ENCODE measurements around the gene CAPZB.

DNA sequence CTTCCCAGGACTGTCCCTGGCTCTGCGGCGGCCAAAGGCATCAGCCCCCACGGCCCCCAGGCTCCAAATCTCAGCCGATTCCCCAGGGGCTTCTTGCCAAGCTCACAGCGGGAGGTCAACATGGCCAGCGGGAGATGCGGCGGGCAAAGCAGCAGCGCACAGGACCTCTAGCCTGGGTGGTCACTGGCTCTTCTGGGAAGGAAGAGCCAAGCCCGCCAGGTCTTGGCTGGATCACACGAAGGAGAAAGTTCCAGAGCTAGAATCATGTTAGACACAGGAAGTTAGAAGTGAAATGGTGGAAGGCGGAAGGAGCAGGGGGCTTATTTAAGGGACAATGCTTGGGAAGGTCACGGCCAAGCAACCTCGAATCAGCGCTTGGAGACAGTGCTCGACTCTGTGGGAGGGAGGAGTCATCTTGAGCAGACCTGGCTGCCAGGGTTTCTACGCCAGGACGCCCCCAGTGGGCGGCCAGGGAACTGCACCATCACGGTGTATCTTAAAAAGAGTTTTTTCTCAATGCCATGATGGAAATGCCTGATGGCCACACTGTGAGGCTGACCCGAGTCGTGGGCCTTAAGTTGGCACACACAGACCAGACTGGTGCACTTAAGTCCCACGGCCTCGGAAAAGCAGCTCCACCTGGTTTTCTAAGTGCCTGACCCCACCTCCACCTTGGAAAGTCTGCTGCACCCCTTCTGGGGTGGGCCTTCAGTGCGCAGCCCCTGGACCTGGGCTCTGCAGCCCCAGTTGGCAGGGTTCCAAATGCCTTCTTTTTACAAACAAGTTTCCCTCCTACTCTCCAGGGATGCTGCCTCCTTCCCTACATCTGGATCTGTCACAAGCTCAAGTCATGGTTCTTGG, 143.9 kb downstream of the CAPZB start:
- no peak for TF ChIP-seq POLR2A (IDR thresholded peaks at IDR 0.05)
- peak in 2 of 3 donors; percentile 18 to 28 for TF ChIP-seq POLR2AphosphoS5 (IDR thresholded peaks at IDR 0.05)
- peak; percentile 59 to 91 (median 83) for TF ChIP-seq CTCF (IDR thresholded peaks at IDR 0.05 in 8 of 11, conservative IDR thresholded peaks at IDR 0.05 in 3 of 11)

Data from spleen (tissue), 7 donors.